ENCODE measurements around the gene TNFRSF6B. TPM values are rescaled to one million over a fixed set of nuclear protein-coding genes. Genes with fewer than 3 reads are reported as not detected.
A peak's percentile ranks its signal among the peaks of the same experiment; 100 is the strongest.
"Not testable (repeated sequence)": the region's sequence is repeated elsewhere in the genome, so short reads cannot be mapped to it uniquely, and the experiment has no call there.

TNFRSF6B gene, protein sequence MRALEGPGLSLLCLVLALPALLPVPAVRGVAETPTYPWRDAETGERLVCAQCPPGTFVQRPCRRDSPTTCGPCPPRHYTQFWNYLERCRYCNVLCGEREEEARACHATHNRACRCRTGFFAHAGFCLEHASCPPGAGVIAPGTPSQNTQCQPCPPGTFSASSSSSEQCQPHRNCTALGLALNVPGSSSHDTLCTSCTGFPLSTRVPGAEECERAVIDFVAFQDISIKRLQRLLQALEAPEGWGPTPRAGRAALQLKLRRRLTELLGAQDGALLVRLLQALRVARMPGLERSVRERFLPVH
- total RNA-seq = not detected

DNA sequence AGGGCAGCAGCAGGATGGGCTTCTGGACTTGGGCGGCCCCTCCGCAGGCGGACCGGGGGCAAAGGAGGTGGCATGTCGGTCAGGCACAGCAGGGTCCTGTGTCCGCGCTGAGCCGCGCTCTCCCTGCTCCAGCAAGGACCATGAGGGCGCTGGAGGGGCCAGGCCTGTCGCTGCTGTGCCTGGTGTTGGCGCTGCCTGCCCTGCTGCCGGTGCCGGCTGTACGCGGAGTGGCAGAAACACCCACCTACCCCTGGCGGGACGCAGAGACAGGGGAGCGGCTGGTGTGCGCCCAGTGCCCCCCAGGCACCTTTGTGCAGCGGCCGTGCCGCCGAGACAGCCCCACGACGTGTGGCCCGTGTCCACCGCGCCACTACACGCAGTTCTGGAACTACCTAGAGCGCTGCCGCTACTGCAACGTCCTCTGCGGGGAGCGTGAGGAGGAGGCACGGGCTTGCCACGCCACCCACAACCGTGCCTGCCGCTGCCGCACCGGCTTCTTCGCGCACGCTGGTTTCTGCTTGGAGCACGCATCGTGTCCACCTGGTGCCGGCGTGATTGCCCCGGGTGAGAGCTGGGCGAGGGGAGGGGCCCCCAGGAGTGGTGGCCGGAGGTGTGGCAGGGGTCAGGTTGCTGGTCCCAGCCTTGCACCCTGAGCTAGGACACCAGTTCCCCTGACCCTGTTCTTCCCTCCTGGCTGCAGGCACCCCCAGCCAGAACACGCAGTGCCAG lies at the start of gene TNFRSF6B:
Gene TNFRSF6B (plus strand): TSS at position 25 of the 729 bp plus-strand sequence. CDS start 116 bp downstream, at position 141.
- DNase-seq (ENCODE audit: low spot score in 2 of 2) (peak in 1 of 2 donors; percentile 35), FAIRE-seq (no peak)

DNA sequence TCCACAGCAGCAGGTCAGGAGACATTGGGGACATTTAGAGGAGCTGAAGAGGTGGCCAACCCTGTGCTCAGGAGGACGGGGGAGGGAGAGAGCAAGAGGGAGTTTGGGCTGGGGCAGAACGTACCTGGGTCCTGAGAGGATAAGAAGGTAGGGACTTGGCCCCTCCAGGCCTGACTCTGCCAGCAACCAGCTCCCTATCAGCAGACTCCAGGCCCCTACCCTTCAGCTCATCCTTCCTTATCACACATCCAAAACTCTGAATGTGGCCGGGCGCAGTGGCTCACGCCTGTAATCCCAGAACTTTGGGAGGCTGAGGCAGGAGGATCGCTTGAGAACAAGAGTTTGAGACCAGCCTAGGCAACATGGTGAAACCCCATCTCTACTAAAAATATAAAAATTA lies 48.3 kb upstream of the TNFRSF6B start:
- FAIRE-seq (no peak), DNase-seq (ENCODE audit: low spot score in 2 of 2) (no peak)

DNA sequence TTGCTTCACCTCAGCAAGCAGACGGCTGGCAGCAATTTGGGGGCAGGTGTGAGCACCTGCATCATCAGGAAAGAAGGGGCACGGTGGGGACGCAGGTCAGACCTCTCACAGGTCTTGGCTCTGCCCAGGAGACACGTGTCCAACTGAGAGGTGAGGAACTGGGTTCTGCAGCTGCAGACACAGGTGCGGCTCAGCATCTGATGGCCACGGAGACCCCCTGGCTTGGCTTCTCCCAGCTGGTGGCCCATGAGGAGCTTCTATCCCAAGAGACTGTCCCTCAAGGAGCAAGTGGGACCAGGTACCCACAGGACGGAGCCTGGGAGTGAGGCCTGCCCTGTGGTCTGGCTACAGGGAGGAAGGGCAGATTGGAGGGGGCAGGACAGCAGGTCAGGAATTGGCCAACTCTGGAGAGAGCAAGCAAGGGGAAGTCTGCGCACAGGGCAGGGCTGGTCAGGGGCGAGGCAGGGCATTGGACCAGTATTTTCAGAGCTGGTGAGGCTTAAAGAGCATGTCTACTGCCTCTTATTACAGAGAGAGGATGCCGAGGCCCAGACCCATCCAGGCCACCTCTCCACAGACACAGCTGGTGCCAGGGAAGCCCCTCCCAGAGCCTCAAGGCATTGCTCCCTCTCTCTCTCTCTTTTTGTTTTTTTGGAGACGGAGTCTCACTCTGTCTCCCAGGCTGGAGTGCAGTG lies 47.4 kb upstream of the TNFRSF6B start:
- no peak for FAIRE-seq
- no peak for DNase-seq (ENCODE audit: low spot score in 2 of 2)

DNA sequence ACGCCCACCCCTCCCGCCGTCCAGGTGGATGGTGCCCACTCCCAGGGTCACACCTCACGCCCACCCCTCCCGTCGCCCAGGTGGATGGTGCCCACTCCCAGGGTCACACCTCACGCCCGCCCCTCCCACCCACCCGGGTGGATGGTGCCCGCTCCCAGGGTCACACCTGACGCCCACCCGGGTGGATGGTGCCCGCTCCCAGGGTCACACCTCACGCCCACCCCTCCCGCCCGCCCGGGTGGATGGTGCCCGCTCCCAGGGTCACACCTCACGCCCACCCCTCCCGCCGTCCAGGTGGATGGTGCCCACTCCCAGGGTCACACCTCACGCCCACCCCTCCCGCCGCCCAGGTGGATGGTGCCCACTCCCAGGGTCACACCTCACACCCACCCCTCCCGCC lies 46.0 kb upstream of the TNFRSF6B start:
- DNase-seq (ENCODE audit: low spot score in 2 of 2); FAIRE-seq: not testable (repeated sequence)

DNA sequence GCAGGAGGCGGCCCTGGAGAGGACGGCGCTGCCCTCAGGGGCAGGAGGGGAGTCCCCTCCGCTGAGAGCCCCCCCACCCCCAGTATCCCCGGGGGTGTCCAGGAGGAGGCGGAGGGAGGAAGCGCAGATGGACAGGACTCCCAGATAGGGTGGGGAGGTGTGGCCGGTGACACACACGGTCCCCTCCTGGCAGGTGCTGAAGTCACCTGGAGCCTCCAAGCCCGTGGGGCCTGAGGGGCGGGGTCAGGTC lies 44.6 kb upstream of the TNFRSF6B start:
- DNase-seq (ENCODE audit: low spot score in 2 of 2) (no peak), FAIRE-seq (no peak)

DNA sequence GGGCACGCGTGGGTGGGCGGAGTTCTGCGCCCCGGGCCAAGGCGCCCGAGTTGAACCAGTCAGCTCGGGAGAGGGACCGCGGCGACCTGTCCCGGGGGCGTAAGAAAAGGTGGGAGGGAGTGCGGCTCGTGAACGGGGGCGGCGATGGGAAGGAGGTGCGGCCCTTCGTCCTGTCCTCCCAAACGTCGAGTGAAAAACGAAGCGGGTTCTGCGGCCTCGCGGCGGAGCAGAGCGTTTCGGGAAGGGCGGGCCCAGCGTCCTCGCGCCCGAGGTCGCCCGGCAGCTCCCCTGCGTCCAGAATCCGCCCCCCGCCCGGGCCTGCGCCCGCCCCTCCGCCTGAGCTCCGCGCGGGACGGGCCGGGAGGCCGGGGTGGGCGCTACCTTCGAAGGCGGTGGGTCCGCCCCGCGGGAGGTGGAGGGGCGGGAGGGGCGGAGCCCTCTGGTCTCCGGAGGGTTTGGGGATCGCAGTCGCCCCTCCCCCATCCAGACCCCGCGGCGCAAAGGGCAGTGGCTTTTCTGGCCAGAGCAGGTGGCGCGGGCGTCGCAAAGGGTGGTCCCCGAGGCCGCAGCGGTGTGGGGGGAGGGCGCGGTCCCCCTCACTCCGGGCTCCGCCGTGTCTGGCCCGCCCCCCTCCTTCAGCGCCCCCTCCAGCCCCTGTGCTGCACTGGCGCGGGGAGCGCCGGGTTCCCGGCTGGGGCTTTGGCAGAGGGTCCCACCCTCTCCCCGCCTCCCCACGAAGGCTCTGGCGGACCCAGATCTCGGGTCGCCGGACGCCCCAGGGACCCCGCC lies 44.1 kb upstream of the TNFRSF6B start:
- DNase-seq (ENCODE audit: low spot score in 2 of 2) (peak in 1 of 2 donors; percentile 51), FAIRE-seq (no peak)

DNA sequence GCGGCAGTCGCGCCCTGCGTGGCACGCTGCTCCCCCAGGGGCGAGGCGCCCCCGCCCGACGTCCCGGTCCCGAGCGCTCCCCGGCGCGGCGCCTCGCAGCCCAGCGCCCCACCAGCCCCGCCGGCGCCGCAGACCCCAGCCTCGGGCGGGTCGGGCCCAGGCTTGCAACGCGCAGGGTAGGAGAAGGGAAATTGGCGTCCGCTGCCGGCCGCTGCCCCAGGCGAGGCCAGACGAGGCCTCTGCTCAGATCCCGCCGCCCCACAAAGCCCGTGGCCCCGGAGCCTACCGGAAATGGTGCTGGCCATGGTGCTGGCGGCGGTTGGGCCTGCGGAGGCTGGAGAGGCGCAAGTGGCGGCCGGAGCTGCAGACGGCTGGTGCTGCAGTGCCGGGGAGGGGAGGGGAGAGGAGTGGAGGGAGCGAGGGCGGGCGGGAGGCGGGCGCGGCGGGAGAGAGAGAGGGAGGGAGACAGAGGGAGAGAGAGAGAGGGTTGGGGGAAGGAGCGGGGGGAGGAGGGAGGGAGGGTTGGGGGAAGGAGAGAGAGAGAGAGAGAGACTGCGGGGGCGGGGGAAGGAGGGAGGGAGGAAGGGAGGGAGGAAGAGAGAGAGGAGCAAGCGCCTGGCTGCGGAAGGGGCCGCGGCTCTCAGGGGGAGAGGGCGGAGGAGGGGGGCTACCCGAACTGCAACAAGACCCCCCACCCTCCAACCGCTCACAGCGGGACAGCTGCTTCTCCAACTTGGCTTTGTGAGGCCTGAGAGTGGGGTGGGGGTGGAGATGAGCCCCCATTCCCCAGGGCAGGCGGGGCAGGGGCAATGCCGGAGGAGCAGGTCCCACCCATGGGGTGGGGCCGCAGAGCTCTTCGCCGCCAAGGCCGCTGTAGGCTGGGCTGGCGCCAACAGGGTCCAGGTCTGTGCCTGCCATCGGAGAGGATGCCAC lies 43.1 kb upstream of the TNFRSF6B start, which contains the start of gene STMN3:
Gene STMN3 (minus strand): TSS at position 384 of the 933 bp plus-strand sequence. CDS start 79 bp downstream, at position 305.
- DNase-seq (ENCODE audit: low spot score in 2 of 2) (peak; percentile 83 to 86), FAIRE-seq (no peak)

DNA sequence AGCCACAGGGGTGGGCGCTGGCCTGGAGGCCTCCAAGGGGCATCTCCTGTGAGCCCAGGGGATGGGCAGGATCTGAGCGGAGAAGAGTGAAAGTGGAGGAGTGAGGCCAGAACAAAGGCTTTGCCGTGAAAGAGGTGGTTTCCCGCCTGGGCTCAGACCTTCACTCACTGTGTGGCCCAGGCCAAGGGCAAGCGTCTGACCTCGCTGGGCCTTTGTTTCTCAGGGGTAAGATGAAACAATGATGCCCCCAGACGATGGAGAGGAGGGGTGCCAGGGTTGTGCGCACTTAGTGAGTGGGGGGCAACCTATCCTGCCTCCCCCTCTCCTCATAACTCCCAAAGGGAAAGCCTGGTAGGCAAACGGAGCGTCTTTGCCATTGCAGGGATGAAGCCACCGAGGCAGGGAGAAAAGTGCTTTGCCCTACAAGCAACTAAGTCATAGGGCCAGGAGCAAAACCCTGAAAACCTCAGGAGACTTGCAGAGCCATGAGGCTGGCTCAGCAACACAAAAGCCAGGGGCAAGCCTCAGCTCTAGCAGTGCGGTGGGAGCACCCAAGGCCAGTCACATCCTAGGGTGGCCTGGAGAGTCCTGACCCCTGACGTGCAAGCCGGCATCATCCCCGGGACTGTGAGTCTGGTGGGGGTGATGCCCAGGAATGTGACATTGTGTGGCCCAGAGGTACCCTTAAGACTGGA lies 42.3 kb upstream of the TNFRSF6B start:
- DNase-seq (ENCODE audit: low spot score in 2 of 2) (no peak), FAIRE-seq (no peak)

DNA sequence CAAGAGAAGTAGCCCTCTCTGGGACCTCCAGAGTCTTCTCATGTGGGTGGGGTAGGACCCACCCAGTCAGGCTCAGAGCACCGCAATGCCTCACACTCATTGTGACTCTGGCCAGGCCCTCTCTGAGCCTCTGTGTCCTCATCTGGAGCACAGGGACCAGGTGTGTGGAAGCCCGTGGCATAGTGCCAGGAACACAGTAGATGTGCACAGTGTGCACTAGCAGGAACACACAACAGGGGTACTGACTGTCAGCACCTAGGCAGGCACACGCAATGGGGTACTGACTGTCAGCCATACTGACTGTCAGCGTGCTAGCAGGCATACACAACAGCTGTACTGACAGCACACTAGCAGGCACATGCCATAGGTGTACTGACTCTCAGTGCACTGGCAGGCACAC lies 41.2 kb upstream of the TNFRSF6B start:
- no peak for DNase-seq (ENCODE audit: low spot score in 2 of 2)
- FAIRE-seq = no peak

DNA sequence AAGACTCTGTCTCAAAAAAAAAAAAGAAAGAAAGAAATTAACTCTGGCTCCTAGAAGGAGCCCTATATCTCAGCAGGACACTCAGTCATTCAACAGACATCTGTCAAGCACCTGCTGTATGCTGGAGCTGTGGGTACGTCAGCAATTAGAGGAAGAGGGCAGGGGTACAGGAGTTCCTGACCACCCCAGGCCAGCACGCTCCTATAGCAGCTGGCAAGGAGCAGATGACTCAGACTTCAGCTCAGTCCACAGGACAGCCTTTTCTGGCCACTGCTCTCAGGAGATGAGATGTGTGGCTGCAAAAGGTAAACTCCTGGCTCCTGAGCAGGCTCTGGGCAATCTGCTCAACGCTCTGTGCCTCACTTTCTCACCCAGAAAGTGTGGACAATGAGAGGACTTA lies 40.0 kb upstream of the TNFRSF6B start:
- DNase-seq (ENCODE audit: low spot score in 2 of 2) (no peak), FAIRE-seq (no peak)

DNA sequence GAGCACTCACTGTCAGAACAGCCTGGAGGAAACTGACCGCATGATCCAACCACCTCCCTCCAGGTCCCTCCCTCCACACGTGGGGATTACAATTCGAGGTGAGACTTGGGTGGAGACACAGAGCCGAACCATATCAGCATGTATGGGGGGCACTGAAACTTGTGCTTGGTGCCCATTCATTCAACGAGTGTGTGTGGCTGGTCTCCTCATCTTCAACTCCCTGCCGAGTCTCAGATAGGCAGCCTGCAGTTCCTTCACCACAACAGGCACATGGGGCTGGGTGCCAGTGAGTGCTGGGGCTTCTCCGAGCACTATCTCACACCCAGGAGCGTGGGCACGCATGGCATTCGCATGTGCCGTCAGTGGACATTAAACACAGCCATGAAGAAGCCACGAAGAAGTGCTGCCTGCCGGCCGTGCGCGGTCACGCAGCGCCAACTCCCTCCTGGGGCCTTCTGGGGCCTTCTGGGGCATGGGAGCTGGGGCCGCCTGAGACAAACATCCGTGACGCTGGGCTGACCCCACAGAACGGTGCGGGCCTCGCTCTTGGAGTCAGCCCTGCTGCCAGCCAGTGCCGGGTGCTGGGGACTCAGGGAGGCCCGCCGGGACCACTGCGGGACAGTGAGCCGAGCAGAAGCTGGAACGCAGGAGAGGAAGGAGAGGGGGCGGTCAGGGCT lies 39.1 kb upstream of the TNFRSF6B start:
- no peak for FAIRE-seq
- DNase-seq (ENCODE audit: low spot score in 2 of 2) = no peak

DNA sequence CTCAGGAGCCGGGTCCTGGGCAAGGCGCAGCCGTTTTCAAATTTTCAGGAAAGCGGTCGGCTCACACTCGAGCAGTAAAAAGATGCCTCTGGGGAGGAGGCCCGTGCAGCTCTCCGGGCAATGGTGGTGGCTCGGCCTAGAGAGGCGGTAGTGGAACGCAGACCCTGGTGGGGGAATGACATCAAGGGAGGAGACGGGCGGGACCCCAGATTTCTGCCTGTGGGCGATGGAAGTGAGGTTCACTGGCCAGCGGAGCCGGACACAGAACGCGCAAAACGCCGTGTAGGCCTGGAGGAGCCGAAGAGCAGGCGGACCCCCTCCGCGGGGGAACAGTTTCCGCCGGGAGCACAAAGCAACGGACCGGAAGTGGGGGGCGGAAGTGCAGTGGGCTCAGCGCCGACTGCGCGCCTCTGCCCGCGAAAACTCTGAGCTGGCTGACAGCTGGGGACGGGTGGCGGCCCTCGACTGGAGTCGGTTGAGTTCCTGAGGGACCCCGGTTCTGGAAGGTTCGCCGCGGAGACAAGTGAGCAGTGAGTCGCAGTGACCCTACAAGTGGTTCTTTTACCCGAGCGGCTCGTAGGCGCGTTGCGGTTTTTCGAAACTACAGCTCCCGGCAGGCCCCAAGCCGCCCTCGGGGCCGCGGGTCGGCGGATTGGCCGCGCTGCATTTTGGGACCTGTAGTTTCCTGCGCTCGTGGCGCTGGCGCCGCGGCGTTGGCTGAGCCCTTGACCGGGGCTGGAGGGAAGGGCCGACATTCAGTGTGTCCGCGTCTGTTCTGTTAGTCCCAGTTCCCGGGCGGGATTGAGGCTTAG lies 38.3 kb upstream of the TNFRSF6B start, which contains the start of gene RTEL1:
Gene RTEL1 (plus strand): TSS at position 376 of the 812 bp plus-strand sequence. CDS start 1,091 bp downstream, outside the sequence.
- FAIRE-seq (no peak), DNase-seq (ENCODE audit: low spot score in 2 of 2) (peak; percentile 96 to 97)

DNA sequence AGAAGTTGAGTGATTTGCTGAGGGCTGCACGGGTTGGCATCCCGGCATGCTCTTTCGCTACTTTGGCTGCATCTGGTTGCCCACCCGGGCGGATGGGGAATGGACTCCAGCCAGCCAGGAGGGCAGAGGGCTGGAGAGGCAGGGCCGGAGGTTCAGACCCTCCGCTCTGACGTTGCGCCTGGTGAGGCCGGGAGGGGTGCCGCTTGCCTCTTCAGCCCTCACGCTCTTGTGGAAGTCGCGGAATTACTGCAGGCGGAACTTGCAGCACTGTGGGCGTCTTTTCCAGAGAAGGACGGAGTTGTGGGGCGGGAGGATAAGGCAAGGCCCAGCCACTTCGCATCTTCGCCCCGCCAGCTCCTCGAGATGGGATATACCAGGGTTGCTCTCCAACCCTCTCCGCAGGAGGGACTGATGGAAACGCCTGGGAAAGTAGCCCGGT lies 37.7 kb upstream of the TNFRSF6B start:
- FAIRE-seq (no peak), DNase-seq (ENCODE audit: low spot score in 2 of 2) (no peak)

DNA sequence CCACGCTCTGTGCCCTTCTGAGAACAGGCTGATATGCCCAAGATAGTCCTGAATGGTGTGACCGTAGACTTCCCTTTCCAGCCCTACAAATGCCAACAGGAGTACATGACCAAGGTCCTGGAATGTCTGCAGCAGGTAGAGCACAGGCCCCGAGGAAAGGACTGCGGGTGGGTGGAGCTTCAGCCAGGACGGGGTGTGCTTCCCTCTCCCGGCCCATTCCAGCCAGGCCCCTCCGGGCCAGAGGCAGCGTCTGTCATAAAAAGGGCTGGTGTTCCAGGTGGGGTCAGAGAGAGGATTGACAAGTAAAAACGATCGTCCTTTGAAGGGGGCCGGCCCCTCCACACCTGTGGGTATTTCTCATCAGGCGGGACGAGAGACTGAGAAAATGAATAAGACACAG lies 37.1 kb upstream of the TNFRSF6B start:
- FAIRE-seq = no peak
- DNase-seq (ENCODE audit: low spot score in 2 of 2) = no peak

DNA sequence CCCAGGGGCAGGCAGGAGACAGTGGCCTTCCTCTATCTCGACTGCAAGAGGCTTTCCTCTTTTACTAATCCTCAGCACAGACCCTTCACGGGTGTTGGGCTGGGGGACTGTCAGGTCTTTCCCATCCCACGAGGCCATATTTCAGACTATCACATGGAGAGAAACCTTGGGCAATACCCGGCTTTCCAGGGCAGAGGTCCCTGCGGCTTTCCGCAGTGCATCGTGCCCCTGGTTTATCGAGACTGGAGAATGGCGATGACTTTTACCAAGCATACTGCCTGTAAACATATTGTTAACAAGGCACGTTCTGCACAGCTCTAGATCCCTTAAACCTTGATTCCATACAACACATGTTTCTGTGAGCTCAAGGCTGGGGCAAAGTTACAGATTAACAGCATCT lies 36.3 kb upstream of the TNFRSF6B start:
- not testable (repeated sequence) for DNase-seq (ENCODE audit: low spot score in 2 of 2); FAIRE-seq

DNA sequence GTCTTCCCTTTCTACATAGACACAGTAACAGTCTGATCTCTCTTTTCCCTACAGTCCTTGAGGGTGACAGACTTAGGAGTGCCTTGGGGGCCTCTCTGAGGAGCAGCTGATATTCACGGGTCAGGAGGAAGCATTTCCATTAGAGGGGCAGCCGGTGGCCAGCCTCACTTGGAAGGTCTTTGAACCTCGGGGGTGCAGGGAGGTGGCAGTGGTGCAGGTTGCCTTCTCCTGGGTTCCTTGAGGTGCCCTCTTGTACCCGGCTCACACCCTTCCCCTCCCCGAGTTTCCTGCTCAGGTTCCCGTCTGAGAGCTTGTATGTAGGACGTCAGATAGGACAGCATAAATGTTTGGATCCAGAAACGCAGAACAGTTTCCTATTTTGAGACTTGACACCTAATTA lies 35.8 kb upstream of the TNFRSF6B start:
- no peak for FAIRE-seq

DNA sequence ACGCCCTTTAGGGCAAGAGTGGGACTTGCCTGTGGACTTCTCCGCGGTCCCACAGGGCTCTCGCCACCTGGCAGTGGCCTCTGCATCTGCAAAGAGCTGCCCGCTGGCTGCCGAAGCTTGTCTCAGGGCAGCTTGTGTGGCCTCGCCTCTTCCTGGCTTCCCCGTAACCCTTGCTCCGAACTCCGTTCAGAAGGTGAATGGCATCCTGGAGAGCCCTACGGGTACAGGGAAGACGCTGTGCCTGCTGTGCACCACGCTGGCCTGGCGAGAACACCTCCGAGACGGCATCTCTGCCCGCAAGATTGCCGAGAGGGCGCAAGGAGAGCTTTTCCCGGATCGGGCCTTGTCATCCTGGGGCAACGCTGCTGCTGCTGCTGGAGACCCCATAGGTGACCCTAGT lies 35.3 kb upstream of the TNFRSF6B start:
- FAIRE-seq (no peak), DNase-seq (ENCODE audit: low spot score in 2 of 2) (no peak)

More for the DNA sequence above, 35.8 kb upstream of the TNFRSF6B start:
- DNase-seq (ENCODE audit: low spot score in 2 of 2) = no peak
